Measurements from ENCODE around the gene BMPR1B. TPM values are rescaled to one million over a fixed set of nuclear protein-coding genes. Genes with fewer than 3 reads are reported as not detected.

BMPR1B gene
- total and polyA plus RNA-seq, 2 of the 8 experiments (the other 6 are each of a cell fraction or from before 2014, with no cell fraction given): 0.14 to 1.1 TPM

- FAIRE-seq: no peak
- 94% methylated on average over 3 of the region's 3 CpGs; no CpG with 5 or more reads in 1 of the 2 experiments for WGBS, 2 experiments (ENCODE audit: extremely low coverage in 1 of 2, insufficient coverage in 1 of 2, insufficient read length in 1 of 2, insufficient replicate concordance in 2 of 2, low coverage in 1 of 2, low lambda C conversion rate in 2 of 2, missing lambda C conversion rate in 1 of 2)
- POLR2A ChIA-PET (ENCODE audit: partially characterized antibody): no interaction called here
- TF ChIP-seq RNF2 (IDR thresholded peaks at IDR 0.05; ENCODE audit: borderline replicate concordance, low read depth, low read length, missing control alignments, poor library complexity, severe bottlenecking) (no peak), YY1 (IDR thresholded peaks at IDR 0.05; ENCODE audit: low read depth, low read length) (no peak), CHD2 (IDR thresholded peaks at IDR 0.05; ENCODE audit: low read length) (no peak), BCL11A (IDR thresholded peaks at IDR 0.05; ENCODE audit: low read depth in 2 of 2, low read length in 2 of 2) (no peak), HDAC2 (IDR thresholded peaks at IDR 0.05; ENCODE audit: borderline replicate concordance in 1 of 2, low read depth in 2 of 2, low read length in 2 of 2) (no peak), CHD1 (IDR thresholded peaks at IDR 0.05; ENCODE audit: low read depth, low read length) (no peak), SRF (IDR thresholded peaks at IDR 0.05; ENCODE audit: low read depth, low read length) (no peak), JUND (IDR thresholded peaks at IDR 0.05; ENCODE audit: low read length) (no peak)
These were observed 9.1 kb downstream of the BMPR1B start for GRCh38 chr4:94766856-94767255.

More at GRCh38 chr4:94766856-94767255, 9.1 kb downstream of the BMPR1B start:
- H3K18ac ChIP-seq (ENCODE audit: extremely low read depth, low read length): no peak overlapping the region
- CTCF ChIA-PET (ENCODE audit: partially characterized antibody): interaction anchor here (1.0 kb wide), 1 partner anchor 19 kb away, joined by 3 read pairs; no protein-coding TSS in a partner anchor
- no peak overlapping the region for H4K91ac ChIP-seq (replicated peaks; ENCODE audit: insufficient read length, low read length)
- H2AFZ ChIP-seq (ENCODE audit: low read length): no peak overlapping the region
- no peak overlapping the region for H2BK5ac ChIP-seq (ENCODE audit: low read depth, low read length)
- H3K4me1 ChIP-seq (replicated peaks in 1 of 4; ENCODE audit: control insufficient read depth in 3 of 4, insufficient read depth in 4 of 4, low read length in 3 of 4): no peaks in the 10 kb centered on the region
- H3K4me2 ChIP-seq (ENCODE audit: insufficient read depth in 1 of 2, low read depth in 2 of 2, low read length in 2 of 2): no peak overlapping the region
- no peak overlapping the region for H3K56ac ChIP-seq (replicated peaks; ENCODE audit: insufficient read length, low read depth, low read length)
- no peak overlapping the region for H3K4ac ChIP-seq (replicated peaks; ENCODE audit: insufficient read length, low read depth, low read length)
- no peak overlapping the region for H4K8ac ChIP-seq (ENCODE audit: extremely low read depth, insufficient read depth, low read length)
- H2BK12ac ChIP-seq (ENCODE audit: low read depth, low read length): no peak overlapping the region
- no peak overlapping the region for H2BK120ac ChIP-seq (replicated peaks; ENCODE audit: low read depth, low read length)
- H4K5ac ChIP-seq (ENCODE audit: insufficient read length, low read depth, low read length): no peak overlapping the region
- no peaks in the 10 kb centered on the region for H3K23me2 ChIP-seq (ENCODE audit: low read depth, low read length)
- H3K9me3 ChIP-seq (ENCODE audit: insufficient read depth in 2 of 2, low read depth in 1 of 2, low read length in 1 of 2): no peaks in the 10 kb centered on the region
- no peaks in the 10 kb centered on the region for H4K20me1 ChIP-seq (replicated peaks in 1 of 2; ENCODE audit: control insufficient read depth in 1 of 2, insufficient read depth in 2 of 2, low read length in 2 of 2)
- H3K14ac ChIP-seq (ENCODE audit: insufficient read length): no peak overlapping the region
- no peak overlapping the region for H3K9ac ChIP-seq (replicated peaks in 1 of 4; ENCODE audit: extremely low read depth in 1 of 4, low read depth in 3 of 4, low read length in 3 of 4)
- no peak for DNase-seq (ENCODE audit: low read depth in 1 of 2, low spot score in 2 of 2)
- H3K79me1 ChIP-seq (ENCODE audit: low read depth, low read length): no peaks in the 10 kb centered on the region
- no peak overlapping the region for H2BK20ac ChIP-seq (ENCODE audit: low read length)
- no peak overlapping the region for H3K23ac ChIP-seq (ENCODE audit: insufficient read length)
- no peaks in the 10 kb centered on the region for H3K36me3 ChIP-seq (ENCODE audit: control insufficient read depth in 2 of 4, insufficient read depth in 4 of 4, low read length in 3 of 4)
- no peak overlapping the region for H2BK15ac ChIP-seq (ENCODE audit: low read length)
- no peaks in the 10 kb centered on the region for H3K27me3 ChIP-seq (replicated peaks in 1 of 4; ENCODE audit: control insufficient read depth in 3 of 4, extremely low read depth in 1 of 4, insufficient read depth in 3 of 4, low read length in 3 of 4)
- H3K27ac ChIP-seq (ENCODE audit: low read depth, low read length): no peak overlapping the region
- H3K4me3 ChIP-seq (ENCODE audit: extremely low read depth in 1 of 4, insufficient read depth in 2 of 4, low read depth in 3 of 4, low read length in 4 of 4): no peak overlapping the region
- H2AK5ac ChIP-seq (ENCODE audit: low read depth, low read length): no peak overlapping the region
- no peaks in the 10 kb centered on the region for H3K79me2 ChIP-seq (ENCODE audit: control insufficient read depth in 1 of 2, insufficient read depth in 2 of 2, low read length in 2 of 2)

All from H1 (cell line).